MCF 10A (cell line): ENCODE results near the gene PRKACA. TPM values are rescaled to one million over a fixed set of nuclear protein-coding genes. Genes with fewer than 3 reads are reported as not detected.

ENCODE experiments used
- BruUV-seq: library from RNA; stranded (reverse); fragments of 400-500 nt; replicated peaks from 2 replicates; lab custom pipeline; 2021; lab: Mats Ljungman, UMichigan
- CTCF ChIA-PET: fragments of 300-600 bp; sonication (Branson Sonifier 250); formaldehyde crosslinking; extraction: SDS; loops from one replicate; lab custom pipeline; 2021; ENCODE audit warnings: antibody characterized with exemption, inconsistent platforms; lab: Yijun Ruan, JAX
- POLR2A ChIA-PET: fragments of 300-600, 350-650 bp; sonication (Branson Sonifier 250); formaldehyde crosslinking; extraction: SDS; loops from one replicate; lab custom pipeline; 2020; ENCODE audit warnings: antibody characterized with exemption, inconsistent platforms; lab: Yijun Ruan, JAX
- DNase-seq: peaks from one replicate; pipeline ENCODE4 v3.0.0-alpha.2; 2018; ENCODE audit not compliant: unreplicated experiment
- H3K27ac Mint-ChIP-seq: one replicate; pipeline ENCODE4 v1.8.0; 2022; ENCODE audit warnings: mild to moderate bottlenecking, low read depth, mixed read lengths; ENCODE audit not compliant: unreplicated experiment
- H3K27me3 Mint-ChIP-seq: one replicate; pipeline ENCODE4 v1.8.0; 2022; ENCODE audit warnings: mixed read lengths; ENCODE audit not compliant: insufficient read depth, unreplicated experiment
- H3K36me3 Mint-ChIP-seq: one replicate; pipeline ENCODE4 v1.8.0; 2022; ENCODE audit warnings: mild to moderate bottlenecking, moderate library complexity, mixed read lengths; ENCODE audit not compliant: insufficient read depth, unreplicated experiment
- H3K4me1 Mint-ChIP-seq: one replicate; pipeline ENCODE4 v1.8.0; 2022; ENCODE audit warnings: mixed read lengths; ENCODE audit not compliant: insufficient read depth, unreplicated experiment
- H3K4me3 Mint-ChIP-seq: one replicate; pipeline ENCODE4 v1.8.0; 2022; ENCODE audit warnings: mild to moderate bottlenecking, moderate library complexity, mixed read lengths; ENCODE audit not compliant: unreplicated experiment
- H3K9me3 Mint-ChIP-seq: one replicate; pipeline ENCODE4 v1.8.0; 2022; ENCODE audit warnings: mixed read lengths; ENCODE audit not compliant: unreplicated experiment
- intact Hi-C: fragments of 100-400 bp; cut with micrococcal nuclease; formaldehyde crosslinking; loops from 2 replicates; pipeline ENCODE4 v1.14.1; 2022
- total RNA-seq: library from RNA; stranded (reverse); gene quantifications from 2 replicates; pipeline ENCODE4 v1.2.3, GENCODE V29; 2022
- TF ChIP-seq, protein P1 (sequence below): fragments of 200-600 bp; IDR thresholded peaks from one replicate; pipeline ENCODE4 v1.8.0; 2022; ENCODE audit warnings: antibody characterized with exemption, mild to moderate bottlenecking; ENCODE audit not compliant: unreplicated experiment

PRKACA gene
- total RNA-seq, 1 experiment from 2014 or later, result 49.8 TPM

DNA sequence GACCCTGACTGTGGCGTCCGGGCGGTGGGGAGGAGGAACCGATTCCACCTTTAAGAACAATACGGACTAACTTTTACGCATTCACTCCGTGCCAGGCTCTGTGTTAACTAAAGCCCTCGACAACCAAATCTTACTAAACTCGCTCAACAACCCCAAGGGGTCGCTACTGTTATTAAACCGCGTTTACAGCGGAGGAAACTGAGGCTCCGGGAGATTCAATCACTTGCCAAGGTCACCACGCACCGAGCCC, 28.2 kb downstream of the PRKACA start:
- intact Hi-C loops, result no loop called here
- no TSS peak for BruUV-seq
- no peak overlapping the region for H3K27ac Mint-ChIP-seq

GRCh38 chr19:14088634-14089411, 28.7 kb downstream of the PRKACA start:
- TF ChIP-seq, protein P1, sequence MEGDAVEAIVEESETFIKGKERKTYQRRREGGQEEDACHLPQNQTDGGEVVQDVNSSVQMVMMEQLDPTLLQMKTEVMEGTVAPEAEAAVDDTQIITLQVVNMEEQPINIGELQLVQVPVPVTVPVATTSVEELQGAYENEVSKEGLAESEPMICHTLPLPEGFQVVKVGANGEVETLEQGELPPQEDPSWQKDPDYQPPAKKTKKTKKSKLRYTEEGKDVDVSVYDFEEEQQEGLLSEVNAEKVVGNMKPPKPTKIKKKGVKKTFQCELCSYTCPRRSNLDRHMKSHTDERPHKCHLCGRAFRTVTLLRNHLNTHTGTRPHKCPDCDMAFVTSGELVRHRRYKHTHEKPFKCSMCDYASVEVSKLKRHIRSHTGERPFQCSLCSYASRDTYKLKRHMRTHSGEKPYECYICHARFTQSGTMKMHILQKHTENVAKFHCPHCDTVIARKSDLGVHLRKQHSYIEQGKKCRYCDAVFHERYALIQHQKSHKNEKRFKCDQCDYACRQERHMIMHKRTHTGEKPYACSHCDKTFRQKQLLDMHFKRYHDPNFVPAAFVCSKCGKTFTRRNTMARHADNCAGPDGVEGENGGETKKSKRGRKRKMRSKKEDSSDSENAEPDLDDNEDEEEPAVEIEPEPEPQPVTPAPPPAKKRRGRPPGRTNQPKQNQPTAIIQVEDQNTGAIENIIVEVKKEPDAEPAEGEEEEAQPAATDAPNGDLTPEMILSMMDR, result no peak
- BruUV-seq, result no TSS peak
- Mint-ChIP-seq H3K27me3 (no peaks in the 10 kb centered on the region), H3K9me3 (no peaks in the 10 kb centered on the region), H3K27ac (no peak overlapping the region), H3K4me3 (peak overlapping the region; percentile 78), H3K4me1 (peaks cover 12% of the 10 kb centered on the region), H3K36me3 (peaks cover 27% of the 10 kb centered on the region)
- CTCF ChIA-PET, result interaction anchor here (0.6 kb wide), 2 partner anchors 17 to 53 kb away, joined by 3 read pairs; partner anchors contain the start of gene MISP3
- POLR2A ChIA-PET, result interaction anchor here (0.5 to 2.2 kb wide), 2 partner anchors 7 to 30 kb away, joined by 3 to 14 read pairs; no protein-coding TSS in a partner anchor
- intact Hi-C loops, result no loop called here
- no peak for DNase-seq

More for the DNA sequence above, 28.2 kb downstream of the PRKACA start:
- ChIA-PET POLR2A (interaction anchor here (0.5 to 2.2 kb wide), 2 partner anchors 8 to 29 kb away, joined by 3 to 14 read pairs; no protein-coding TSS in a partner anchor), CTCF (interaction anchor here (0.6 kb wide), 2 partner anchors 17 to 53 kb away, joined by 3 read pairs; partner anchors contain the start of gene MISP3)
- Mint-ChIP-seq H3K27me3 (no peaks in the 10 kb centered on the region), H3K9me3 (no peaks in the 10 kb centered on the region), H3K4me3 (peak overlapping the region; percentile 78), H3K36me3 (peaks cover 27% of the 10 kb centered on the region), H3K4me1 (peaks cover 12% of the 10 kb centered on the region)
- TF ChIP-seq, protein P1, result no peak
- DNase-seq, result no peak

- CTCF ChIA-PET, result no interaction called here
- Mint-ChIP-seq H3K4me3 (no peak overlapping the region), H3K36me3 (peaks cover 20% of the 10 kb centered on the region), H3K4me1 (peaks cover 6% of the 10 kb centered on the region), H3K9me3 (no peaks in the 10 kb centered on the region), H3K27ac (no peak overlapping the region), H3K27me3 (no peaks in the 10 kb centered on the region)
- no peak for DNase-seq
- intact Hi-C loops, result no loop called here
- TF ChIP-seq, protein P1, result no peak
- POLR2A ChIA-PET, result no interaction called here
- no TSS peak for BruUV-seq
Measured at GRCh38 chr19:14086098-14086497, 31.5 kb downstream of the PRKACA start.

DNA sequence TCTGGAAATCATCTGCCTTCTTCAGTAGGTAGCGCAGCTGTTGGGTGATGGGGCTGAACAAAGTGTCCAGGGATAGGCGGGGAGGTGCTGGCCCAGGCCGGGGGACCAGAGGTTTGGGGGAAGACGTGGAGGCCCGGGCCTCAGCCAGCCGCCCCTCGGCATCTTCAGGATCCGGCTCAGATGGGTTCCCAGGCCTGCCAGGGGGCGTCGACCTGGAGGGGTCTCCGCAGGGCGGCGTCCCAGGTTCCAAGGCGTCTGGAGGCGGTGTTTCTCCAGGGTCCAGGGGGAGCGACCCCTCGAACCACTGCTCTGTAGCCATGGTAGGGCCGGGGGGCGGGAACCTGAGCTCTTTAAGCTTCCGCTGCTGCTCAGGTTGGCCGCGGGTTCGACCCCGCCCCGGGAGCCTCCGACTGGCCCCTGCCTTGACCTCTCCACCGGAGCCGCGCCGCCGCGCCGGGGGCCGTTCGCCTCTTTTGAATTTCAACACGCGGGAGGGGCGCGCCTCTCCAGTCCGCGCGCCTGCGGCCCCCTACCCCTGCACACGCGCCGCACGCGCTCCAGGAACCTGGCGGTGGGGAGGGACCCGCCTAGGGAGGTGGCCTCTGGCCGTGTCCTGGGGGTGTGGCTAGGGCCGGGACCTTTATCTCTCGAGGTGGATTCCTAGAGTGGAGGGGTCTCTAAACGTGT, 32.1 kb downstream of the PRKACA start, which contains the start of gene C19orf67:
C19orf67 (minus strand) TSS at position 475 of the 687 bp plus-strand sequence; CDS start at position 319, 156 bp downstream.
- Mint-ChIP-seq H3K36me3 (peaks cover 20% of the 10 kb centered on the region), H3K4me3 (no peak within 1 kb of the TSS), H3K4me1 (peaks cover 6% of the 10 kb centered on the region), H3K27ac (no peak within 1 kb of the TSS), H3K9me3 (no peaks in the 10 kb centered on the region), H3K27me3 (no peaks in the 10 kb centered on the region)
- ChIA-PET CTCF (interaction anchor here (0.6 kb wide), 2 partner anchors 132 to 1150 kb away, joined by 3 read pairs; no protein-coding TSS in a partner anchor), POLR2A (no interaction called here)
- no peak for DNase-seq
- TF ChIP-seq, protein P1, result no peak
- no TSS peak for BruUV-seq
- intact Hi-C loops, result no loop called here
